HCT116 (cell line): ENCODE data around the gene MLLT3. TPM values are rescaled to one million over a fixed set of nuclear protein-coding genes. Genes with fewer than 3 reads are reported as not detected.

Source experiments
- ATAC-seq: fragments of 200-7000 bp; cut with Tn5 transposase; 2 replicates; pipeline ENCODE4 v1.9.1; 2020; ENCODE audit warnings: mild to moderate bottlenecking, moderate library complexity
- BruUV-seq: library from RNA; stranded (reverse); fragments of 400-500 nt; replicated peaks from 2 replicates; lab custom pipeline; 2021; lab: Mats Ljungman, UMichigan
- CTCF ChIA-PET: fragments of 300-600 bp; sonication (Branson Sonifier 250); formaldehyde crosslinking; loops from one replicate; lab custom pipeline; 2021; ENCODE audit warnings: antibody characterized with exemption; lab: Charles Lee
- POLR2A ChIA-PET: fragments of 300-600, 350-600 bp; sonication (Branson Sonifier 250); formaldehyde crosslinking; loops from one replicate; lab custom pipeline; 2021; ENCODE audit warnings: antibody characterized with exemption; lab: Charles Lee
- RAD21 ChIA-PET, 2 experiments: fragments of 300-600 bp; sonication (Branson Sonifier 250); formaldehyde crosslinking; loops; one replicate each; lab custom pipeline; 2023; ENCODE audit warnings: low total read pairs in 2 of 2; ENCODE audit not compliant: uncharacterized antibody in 2 of 2, unreplicated experiment in 2 of 2, low non-redundant PET in 1 of 2; lab: Charles Lee
- DNase-seq: peaks from one replicate; pipeline ENCODE4 v3.0.0-alpha.2; 2010; ENCODE audit warnings: low read depth, low spot score
- H2AFZ ChIP-seq: fragments of 200-600 bp; shearing (Covaris generic), sonication (generic); 2 replicates; pipeline ENCODE4 v1.6.1; 2017; ENCODE audit warnings: low read depth, mixed run types, mixed read lengths, antibody characterized with exemption, low read length; ENCODE audit not compliant: poor library complexity, severe bottlenecking
- H3K27ac ChIP-seq: 2 replicates; pipeline ENCODE4 v1.5.1; 2012; ENCODE audit warnings: low read depth, low read length
- H3K27me3 ChIP-seq: fragments of 200-600 bp; sonication (generic); 2 replicates; pipeline ENCODE4 v1.6.1; 2016; ENCODE audit warnings: mixed run types, low read length, mixed read lengths; ENCODE audit not compliant: insufficient read depth
- H3K36me3 ChIP-seq, 2 experiments: fragments of 200-500 bp in 1 of 2; fragments of 200-600 bp in 1 of 2; sonication (Bioruptor generic) in 1 of 2; sonication (generic) in 1 of 2; 2 replicates each; pipeline versions ENCODE4 v1.5.1 to v1.6.1; 2014 to 2016; ENCODE audit warnings: low read length in 2 of 2, inconsistent platforms in 1 of 2, mixed read lengths in 1 of 2, mixed run types in 1 of 2; ENCODE audit not compliant: insufficient read depth in 2 of 2, control insufficient read depth in 1 of 2
- H3K4me1 ChIP-seq, 2 experiments: fragments of 200-600 bp in 1 of 2; sonication (generic) in 1 of 2; 2 replicates each; pipeline versions ENCODE4 v1.5.1 to v1.6.1; 2012 to 2017; ENCODE audit warnings: low read length in 2 of 2, inconsistent platforms in 1 of 2, mild to moderate bottlenecking in 1 of 2, mixed read lengths in 1 of 2, mixed run types in 1 of 2, moderate library complexity in 1 of 2; ENCODE audit not compliant: insufficient read depth in 2 of 2, control insufficient read depth in 1 of 2
- H3K4me2 ChIP-seq: fragments of 200-600 bp; sonication (generic); 2 replicates; pipeline ENCODE4 v1.6.1; 2017; ENCODE audit warnings: mixed run types, low read length, mixed read lengths
- H3K4me3 ChIP-seq, 2 experiments: fragments of 200-600 bp in 1 of 2; sonication (generic) in 1 of 2; replicated peaks in 1 of 2; 2 replicates each; pipeline ENCODE4 v1.5.1; 2011 to 2016; ENCODE audit warnings: low read length in 2 of 2, control low read depth in 1 of 2, low read depth in 1 of 2, mild to moderate bottlenecking in 1 of 2, mixed read lengths in 1 of 2, mixed run types in 1 of 2
- H3K79me2 ChIP-seq: fragments of 200-600 bp; sonication (generic); 2 replicates; pipeline ENCODE4 v1.6.1; 2017; ENCODE audit warnings: mild to moderate bottlenecking, mixed run types, low read length, moderate library complexity, mixed read lengths; ENCODE audit not compliant: insufficient read depth
- H3K9ac ChIP-seq: fragments of 200-600 bp; sonication (generic); 2 replicates; pipeline ENCODE4 v1.6.1; 2016; ENCODE audit warnings: low read length, mixed read lengths
- H3K9me2 ChIP-seq: fragments of 200-600 bp; sonication (generic), shearing (Covaris generic); 2 replicates; pipeline ENCODE4 v1.6.1; 2017; ENCODE audit warnings: mixed run types, mild to moderate bottlenecking, moderate library complexity; ENCODE audit not compliant: insufficient read depth
- H3K9me3 ChIP-seq, 2 experiments: fragments of 200-500 bp in 1 of 2; fragments of 200-600 bp in 1 of 2; sonication (Bioruptor generic) in 1 of 2; sonication (generic) in 1 of 2; 2 replicates each; pipeline ENCODE4 v1.6.1; 2014 to 2017; ENCODE audit warnings: low read length in 2 of 2, mixed read lengths in 2 of 2, inconsistent platforms in 1 of 2, low read depth in 1 of 2, mild to moderate bottlenecking in 1 of 2, mixed run types in 1 of 2, moderate library complexity in 1 of 2; ENCODE audit not compliant: control insufficient read depth in 1 of 2, insufficient read depth in 1 of 2
- H4K20me1 ChIP-seq: fragments of 200-600 bp; sonication (generic), shearing (Covaris generic); 2 replicates; pipeline ENCODE4 v1.6.1; 2017; ENCODE audit warnings: mixed run types, mild to moderate bottlenecking, moderate library complexity; ENCODE audit not compliant: insufficient read depth
- ATF3 ChIP-seq: IDR thresholded peaks from 2 replicates; pipeline ENCODE4 v1.6.1; 2012
- EGR1 ChIP-seq: IDR thresholded peaks from 2 replicates; pipeline ENCODE4 v1.6.1; 2012; ENCODE audit warnings: low read depth
- EZH2 ChIP-seq: fragments of 200-600 bp; sonication (generic); IDR thresholded peaks from 2 replicates; pipeline ENCODE4 v1.6.1; 2017; ENCODE audit warnings: antibody characterized with exemption, mixed run types
- FOSL1 ChIP-seq: IDR thresholded peaks from 2 replicates; pipeline ENCODE4 v1.6.1; 2012; ENCODE audit warnings: low read depth
- JUND ChIP-seq: IDR thresholded peaks from 2 replicates; pipeline ENCODE4 v1.6.1; 2012
- POLR2AphosphoS5 ChIP-seq: IDR thresholded peaks from 2 replicates; pipeline ENCODE4 v1.6.1; 2011; ENCODE audit warnings: mild to moderate bottlenecking, low read depth, low read length, moderate library complexity
- RAD21 ChIP-seq: IDR thresholded peaks from 2 replicates; pipeline ENCODE4 v1.6.1; 2012; ENCODE audit warnings: low read depth, mild to moderate bottlenecking
- SP1 ChIP-seq: IDR thresholded peaks from 2 replicates; pipeline ENCODE4 v1.6.1; 2012; ENCODE audit warnings: low read depth
- SRF ChIP-seq: IDR thresholded peaks from 2 replicates; pipeline ENCODE4 v1.6.1; 2012; ENCODE audit warnings: low read depth
- TCF7L2 ChIP-seq: IDR thresholded peaks from 2 replicates; pipeline ENCODE4 v1.7.0; 2011; ENCODE audit warnings: borderline replicate concordance, inconsistent platforms; ENCODE audit not compliant: insufficient read depth, insufficient read length; ENCODE audit errors: extremely low read depth
- YY1 ChIP-seq: IDR thresholded peaks from 2 replicates; pipeline ENCODE4 v1.6.1; 2011; ENCODE audit warnings: low read length, low read depth, moderate library complexity, mild to moderate bottlenecking; ENCODE audit not compliant: insufficient replicate concordance; ENCODE audit errors: extremely low read depth
- ZBTB33 ChIP-seq: IDR thresholded peaks from 2 replicates; pipeline ENCODE4 v1.6.1; 2011; ENCODE audit warnings: mild to moderate bottlenecking, low read length, moderate library complexity; ENCODE audit not compliant: insufficient replicate concordance; ENCODE audit errors: extremely low read depth
- ZFX ChIP-seq: fragments of 450-650 bp; IDR thresholded peaks from 2 replicates; pipeline ENCODE4 v1.6.1; 2017
- ZNF274 ChIP-seq: fragments of 200-500 bp; sonication (Bioruptor generic); IDR thresholded peaks from 2 replicates; pipeline ENCODE4 v1.6.1; 2014; ENCODE audit warnings: mild to moderate bottlenecking, low read depth, low read length, inconsistent platforms
- intact Hi-C: fragments of 100-400 bp; cut with micrococcal nuclease; formaldehyde crosslinking; loops from 2 replicates; pipeline ENCODE4 v1.10.0; 2022
- total RNA-seq: library from RNA; stranded (reverse); gene quantifications from one replicate; pipeline ENCODE4 v1.2.1, GENCODE V29; 2021; ENCODE audit not compliant: unreplicated experiment

MLLT3 gene
- total RNA-seq, 1 experiment from 2014 or later, result 4.3 TPM

- H3K4me3 ChIP-seq, result no peak overlapping the region
- no peaks in the 10 kb centered on the region for H3K9me2 ChIP-seq
- DNase-seq, result no peak
- intact Hi-C loops, result no loop called here
- H3K4me1 ChIP-seq, result peaks cover 0 to 5% of the 10 kb centered on the region in 2 experiments; a peak in 1 of 4 replicates
- H4K20me1 ChIP-seq, result no peaks in the 10 kb centered on the region
- ATAC-seq, result no peak
- ChIA-PET CTCF (interaction anchor here (1.2 to 2.3 kb wide), 2 partner anchors 71 to 560 kb away, joined by 3 to 5 read pairs; partner anchors contain the start of gene MLLT3), RAD21 (no interaction called here), POLR2A (no interaction called here)
- H3K36me3 ChIP-seq, result no peaks in the 10 kb centered on the region
- TF ChIP-seq SP1, result no peak
- TF ChIP-seq POLR2AphosphoS5, result no peak
- no peak for TF ChIP-seq ZFX
- no peak for TF ChIP-seq ZNF274
- no peak for TF ChIP-seq FOSL1
- TF ChIP-seq ZBTB33, result no peak
- H3K9me3 ChIP-seq, result no peaks in the 10 kb centered on the region
- BruUV-seq, result no TSS peak
- H2AFZ ChIP-seq, result no peak overlapping the region
- no peak overlapping the region for H3K4me2 ChIP-seq
- no peak overlapping the region for H3K9ac ChIP-seq
- H3K27ac ChIP-seq, result no peak overlapping the region
- H3K27me3 ChIP-seq, result 0 out of 2 replicates have a peak, but pooled peaks cover 4% of the 10 kb centered on the region
- no peaks in the 10 kb centered on the region for H3K79me2 ChIP-seq
Measured at GRCh38 chr9:20551236-20551635, 71.1 kb downstream of the MLLT3 start.

GRCh38 chr9:20550326-20550725 is 72.0 kb downstream of the MLLT3 start:
- no TSS peak for BruUV-seq
- DNase-seq (no peak), ATAC-seq (no peak)
- no peaks in the 10 kb centered on the region for H3K79me2 ChIP-seq
- H3K9ac ChIP-seq, result no peak overlapping the region
- intact Hi-C loops, result no loop called here
- no peak overlapping the region for H3K4me2 ChIP-seq
- CTCF ChIA-PET, result interaction anchor here (1.2 to 2.3 kb wide), 2 partner anchors 72 to 561 kb away, joined by 3 to 5 read pairs; partner anchors contain the start of gene MLLT3
- H3K4me3 ChIP-seq, result no peak overlapping the region
- H3K27ac ChIP-seq, result no peak overlapping the region
- H3K27me3 ChIP-seq, result 0 out of 2 replicates have a peak, but pooled peaks cover 4% of the 10 kb centered on the region
- no peak overlapping the region for H2AFZ ChIP-seq
- RAD21 ChIA-PET, result no interaction called here
- no peaks in the 10 kb centered on the region for H4K20me1 ChIP-seq
- H3K9me2 ChIP-seq, result no peaks in the 10 kb centered on the region
- no peaks in the 10 kb centered on the region for H3K36me3 ChIP-seq
- POLR2A ChIA-PET, result no interaction called here
- no peaks in the 10 kb centered on the region for H3K9me3 ChIP-seq
- H3K4me1 ChIP-seq, result peaks cover 0 to 5% of the 10 kb centered on the region in 2 experiments; a peak in 1 of 4 replicates
- TF ChIP-seq ATF3, result no peak
- TF ChIP-seq SP1, result no peak
- no peak for TF ChIP-seq EGR1
- TF ChIP-seq TCF7L2, result no peak
- TF ChIP-seq RAD21, result no peak
- TF ChIP-seq JUND, result no peak
- no peak for TF ChIP-seq EZH2
- TF ChIP-seq FOSL1, result no peak
- TF ChIP-seq ZBTB33, result no peak
- TF ChIP-seq YY1, result no peak
- TF ChIP-seq SRF, result no peak
